CD14-positive monocyte (primary cell): ENCODE results near the gene RETREG3. TPM values are rescaled to one million over a fixed set of nuclear protein-coding genes. Genes with fewer than 3 reads are reported as not detected.
"Not testable (repeated sequence)": the region's sequence is repeated elsewhere in the genome, so short reads cannot be mapped to it uniquely, and the experiment has no call there.

Experiments used
- DNase-seq, 3 donors: peaks; one replicate each; pipeline ENCODE4 v3.0.0-alpha.2; 2011 to 2022
- H2AFZ ChIP-seq: 2 replicates; pipeline ENCODE4 v1.6.0; 2012; ENCODE audit warnings: mild to moderate bottlenecking, low read depth, low read length, inconsistent platforms; ENCODE audit not compliant: insufficient read depth, poor library complexity, severe bottlenecking
- H3K27ac ChIP-seq, 2 donors: 1 replicate in 1 of 2; 2 replicates in 1 of 2; pipeline ENCODE4 v1.5.1; 2012 to 2013; ENCODE audit warnings: low read length in 2 of 2, control low read depth in 1 of 2, inconsistent platforms in 1 of 2, low read depth in 1 of 2, mild to moderate bottlenecking in 1 of 2
- H3K27me3 ChIP-seq, 2 donors: one replicate each; pipeline versions ENCODE4 v1.6.0 to v1.6.1; 2011 to 2013; ENCODE audit warnings: low read length in 2 of 2; ENCODE audit not compliant: control insufficient read depth in 2 of 2, insufficient read depth in 2 of 2
- H3K36me3 ChIP-seq, 2 donors: replicated peaks in 1 of 2; 1 replicate in 1 of 2; 2 replicates in 1 of 2; pipeline versions ENCODE4 v1.5.1 to v1.6.1; 2012 to 2013; ENCODE audit warnings: low read length in 2 of 2, control low read depth in 1 of 2, inconsistent platforms in 1 of 2, mild to moderate bottlenecking in 1 of 2; ENCODE audit not compliant: insufficient read depth in 2 of 2, control insufficient read depth in 1 of 2
- H3K4me1 ChIP-seq, 2 donors: 1 replicate in 1 of 2; 2 replicates in 1 of 2; pipeline versions ENCODE4 v1.5.1 to v1.6.1; 2012 to 2013; ENCODE audit warnings: low read length in 2 of 2, control low read depth in 1 of 2, inconsistent platforms in 1 of 2, mild to moderate bottlenecking in 1 of 2, moderate library complexity in 1 of 2; ENCODE audit not compliant: insufficient read depth in 2 of 2, control insufficient read depth in 1 of 2
- H3K4me2 ChIP-seq: replicated peaks from 2 replicates; pipeline ENCODE3; 2012; ENCODE audit warnings: low read length, moderate library complexity, mild to moderate bottlenecking; ENCODE audit not compliant: poor library complexity, severe bottlenecking; ENCODE audit errors: extremely low read depth
- H3K4me3 ChIP-seq, 3 experiments: fragments of 200-600 bp in 1 of 3; sonication (generic) in 1 of 3; replicated peaks in 1 of 3; 1 replicate in 2 of 3; 2 replicates in 1 of 3; pipeline ENCODE4 v1.5.1; 2011 to 2013; ENCODE audit warnings: low read length in 3 of 3, mild to moderate bottlenecking in 3 of 3, control low read depth in 2 of 3, low read depth in 2 of 3, inconsistent platforms in 1 of 3, moderate library complexity in 1 of 3
- H3K79me2 ChIP-seq: 2 replicates; pipeline ENCODE4 v1.6.0; 2012; ENCODE audit warnings: mild to moderate bottlenecking, control low read depth, inconsistent platforms, low read length, moderate library complexity; ENCODE audit not compliant: insufficient read depth
- H3K9ac ChIP-seq: 2 replicates; pipeline ENCODE4 v1.6.0; 2017; ENCODE audit warnings: low read length, mild to moderate bottlenecking; ENCODE audit not compliant: insufficient read depth, poor library complexity, severe bottlenecking
- H3K9me3 ChIP-seq, 2 donors: replicated peaks in 1 of 2; 1 replicate in 1 of 2; 2 replicates in 1 of 2; pipeline versions ENCODE4 v1.5.1 to v1.6.1; 2012 to 2013; ENCODE audit warnings: low read length in 2 of 2, control low read depth in 1 of 2; ENCODE audit not compliant: control insufficient read depth in 1 of 2, insufficient read depth in 1 of 2
- H4K20me1 ChIP-seq: 2 replicates; pipeline ENCODE4 v1.6.0; 2012; ENCODE audit warnings: mild to moderate bottlenecking, low read length, control low read depth, moderate library complexity; ENCODE audit not compliant: insufficient read depth
- H3K27ac Mint-ChIP-seq, 7 donors: one replicate each; pipeline ENCODE4 v1.8.0; 2020; ENCODE audit warnings: mild to moderate bottlenecking in 7 of 7, mixed read lengths in 7 of 7, moderate library complexity in 6 of 7, inconsistent platforms in 2 of 7
- H3K27me3 Mint-ChIP-seq, 3 donors: one replicate each; pipeline ENCODE4 v1.8.0; 2021 to 2022; ENCODE audit warnings: low read depth in 3 of 3, mild to moderate bottlenecking in 3 of 3, mixed read lengths in 3 of 3, moderate library complexity in 3 of 3, inconsistent platforms in 1 of 3
- H3K36me3 Mint-ChIP-seq, 2 donors: one replicate each; pipeline ENCODE4 v1.8.0; 2020; ENCODE audit warnings: mixed read lengths in 2 of 2, inconsistent platforms in 1 of 2, mild to moderate bottlenecking in 1 of 2
- H3K4me1 Mint-ChIP-seq: one replicate; pipeline ENCODE4 v1.8.0; 2020; ENCODE audit warnings: mild to moderate bottlenecking, mixed read lengths
- H3K4me3 Mint-ChIP-seq, 2 donors: one replicate each; pipeline ENCODE4 v1.8.0; 2020; ENCODE audit warnings: mild to moderate bottlenecking in 2 of 2, mixed read lengths in 2 of 2, moderate library complexity in 1 of 2
- H3K9me3 Mint-ChIP-seq, 7 donors: one replicate each; pipeline ENCODE4 v1.8.0; 2020 to 2022; ENCODE audit warnings: mixed read lengths in 7 of 7, mild to moderate bottlenecking in 6 of 7, moderate library complexity in 6 of 7, inconsistent platforms in 2 of 7
- CTCF ChIP-seq: fragments of 200-600 bp; IDR thresholded peaks from one replicate; pipeline ENCODE4 v1.8.0; 2022; ENCODE audit warnings: antibody characterized with exemption, mild to moderate bottlenecking
- WGBS: methylation state at CpG from one replicate; pipeline ENCODE4 v1.1.5; 2013; ENCODE audit warnings: missing lambda C conversion rate; ENCODE audit not compliant: insufficient coverage; 5-methylcytosine and 5-hydroxymethylcytosine counted together
- intact Hi-C, 2 donors: fragments of 100-400 bp; cut with micrococcal nuclease; formaldehyde crosslinking; loops; one replicate each; pipeline versions ENCODE4 v1.15.0 to v1.15.1; 2023
- polyA plus RNA-seq, 3 donors: library from polyadenylated mRNA; depleted of rRNA in 1 of 3; unstranded in 2 of 3; stranded (reverse) in 1 of 3; fragments of 300-500 nt in 2 of 3; fragments of >200 nt in 1 of 3; fragmentation: Illumina TruSeq in 2 of 3; gene quantifications; 1 replicate in 2 of 3; 2 replicates in 1 of 3; pipeline ENCODE4 v1.2.3, GENCODE V29; 2012 to 2021

Gene RETREG3
- polyA plus RNA-seq, 3 donors: 34.0 to 69.9 (median 69.9) TPM

DNA sequence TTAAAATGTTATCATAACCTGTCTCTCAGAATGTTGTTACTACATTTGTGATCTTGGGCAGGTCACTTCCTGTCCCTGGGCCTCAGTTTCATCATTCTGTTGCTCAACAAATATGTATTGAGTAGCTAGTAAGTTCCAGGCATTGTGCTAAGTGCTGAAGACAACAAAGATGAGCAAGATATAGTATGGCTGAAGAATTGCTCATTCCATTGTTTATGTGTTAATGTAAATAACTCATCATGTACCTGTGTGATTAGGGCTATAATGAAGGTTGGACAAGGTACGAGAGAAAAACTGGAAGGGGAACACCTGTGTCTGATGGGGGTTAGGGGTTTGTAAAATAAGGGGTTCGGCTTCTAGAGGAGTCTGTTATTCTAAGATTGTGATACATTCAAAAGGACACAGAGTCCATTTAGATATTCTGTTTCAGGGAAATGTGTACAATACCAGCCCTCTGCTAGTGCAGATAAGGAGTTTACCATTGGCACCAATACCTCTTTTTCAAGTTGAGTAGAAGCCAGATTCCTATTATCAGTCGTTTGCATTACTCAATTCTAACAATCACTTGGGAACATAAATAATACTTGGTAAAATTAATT lies 20.3 kb upstream of the RETREG3 start:
- Mint-ChIP-seq H3K4me1 (peaks cover 7% of the 10 kb centered on the region), H3K27me3 (peaks cover 2 to 5% (median 3%) of the 10 kb centered on the region in 3 donors), H3K27ac (no peak overlapping the region), H3K36me3 (no peaks in the 10 kb centered on the region), H3K9me3 (no peaks in the 10 kb centered on the region), H3K4me3 (no peak overlapping the region)
- TF ChIP-seq CTCF: no peak
- intact Hi-C loops: no loop called here
- H2AFZ ChIP-seq: no peak overlapping the region
- H3K27me3 ChIP-seq: no peaks in the 10 kb centered on the region
- H3K4me1 ChIP-seq: peaks cover 3 to 7% of the 10 kb centered on the region in 2 donors
- WGBS: 91% methylated on average over 1 of the region's 3 CpGs
- H3K9me3 ChIP-seq: no peaks in the 10 kb centered on the region
- H3K4me2 ChIP-seq: no peak overlapping the region
- no peaks in the 10 kb centered on the region for H4K20me1 ChIP-seq
- H3K27ac ChIP-seq: no peak overlapping the region
- H3K9ac ChIP-seq: no peak overlapping the region
- H3K36me3 ChIP-seq: no peaks in the 10 kb centered on the region
- no peaks in the 10 kb centered on the region for H3K79me2 ChIP-seq
- no peak overlapping the region for H3K4me3 ChIP-seq
- DNase-seq: peak in 1 of 3 donors; percentile 36

DNA sequence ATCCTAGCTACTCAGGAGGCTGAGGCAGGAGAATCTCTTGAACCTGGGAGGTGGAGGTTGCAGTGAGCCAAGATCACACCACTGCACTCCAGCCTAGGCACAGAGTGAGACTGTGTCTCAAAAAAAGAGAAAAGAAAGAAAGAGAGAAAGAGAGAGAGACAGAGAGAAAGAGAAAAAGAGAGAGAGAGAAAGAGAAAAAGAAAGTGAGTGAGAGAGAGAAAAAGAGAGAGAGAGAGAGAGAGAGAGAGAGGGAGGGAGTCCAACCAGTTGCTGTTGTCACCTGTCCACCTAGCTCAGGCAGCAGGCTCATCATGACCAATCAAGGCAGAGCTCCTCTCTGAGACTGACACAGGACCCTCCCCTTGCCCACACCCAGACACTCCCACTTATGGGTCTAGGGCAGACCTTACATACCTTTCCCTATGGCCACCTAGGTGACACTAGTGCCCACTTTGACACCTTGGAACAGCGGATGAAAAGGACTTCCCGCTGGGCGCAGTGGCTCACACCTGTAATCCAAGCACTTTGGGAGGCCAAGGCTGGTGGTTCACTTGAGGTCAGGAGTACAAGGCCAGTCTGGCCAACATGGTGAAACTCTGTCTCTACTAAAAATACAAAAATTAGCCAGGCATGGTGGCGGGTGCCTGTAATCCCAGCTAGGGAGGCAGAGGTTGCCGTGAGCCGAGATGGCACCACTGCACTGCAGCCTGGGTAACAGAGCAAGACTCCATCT lies 18.0 kb upstream of the RETREG3 start:
- H3K9me3 ChIP-seq, intact Hi-C loops, H3K79me2 ChIP-seq, H3K4me3 ChIP-seq, H3K4me1 ChIP-seq, H3K27me3 Mint-ChIP-seq, DNase-seq, H4K20me1 ChIP-seq, H3K4me1 Mint-ChIP-seq, H3K9me3 Mint-ChIP-seq, H3K9ac ChIP-seq, H3K27ac ChIP-seq, H3K36me3 Mint-ChIP-seq, H3K4me3 Mint-ChIP-seq, H3K36me3 ChIP-seq, H3K4me2 ChIP-seq, H2AFZ ChIP-seq, H3K27ac Mint-ChIP-seq, H3K27me3 ChIP-seq: not testable (repeated sequence)
- WGBS: 94% methylated on average over 3 of the region's 6 CpGs
